GM12872 (cell line): ENCODE data around the gene SCOC.

Experiments used
- CTCF ChIP-seq: IDR thresholded peaks from 3 replicates; pipeline ENCODE4 v1.5.1; 2011; ENCODE audit warnings: low read depth, mild to moderate bottlenecking, low read length, moderate library complexity; ENCODE audit not compliant: insufficient read depth

The SCOC gene

GRCh38 chr4:140427106-140427918, 53.9 kb downstream of the SCOC start, which contains the start of gene CLGN:
Gene CLGN, minus strand, starts transcription at chr4:140427648. Its CDS starts 14,570 bp downstream, at chr4:140413078.
- peak; percentile 30 for TF ChIP-seq CTCF

- no peak for TF ChIP-seq CTCF
Observed at GRCh38 chr4:140427919-140428471, 54.5 kb downstream of the SCOC start.
